ENCODE measurements around the gene VPS37C. TPM values are rescaled to one million over a fixed set of nuclear protein-coding genes. Genes with fewer than 3 reads are reported as not detected.
"Not testable (repeated sequence)": the region's sequence is repeated elsewhere in the genome, so short reads cannot be mapped to it uniquely, and the experiment has no call there.

Gene VPS37C
- total RNA-seq, 1 donor from 2014 or later: 14.3 TPM

- DNase-seq (no peak), ATAC-seq (ENCODE audit: poor library complexity) (no peak)
- intact Hi-C loops (cut with DNase I): no loop called here
Measured at GRCh38 chr11:61183645-61184044, 22.4 kb upstream of the VPS37C start.

DNA sequence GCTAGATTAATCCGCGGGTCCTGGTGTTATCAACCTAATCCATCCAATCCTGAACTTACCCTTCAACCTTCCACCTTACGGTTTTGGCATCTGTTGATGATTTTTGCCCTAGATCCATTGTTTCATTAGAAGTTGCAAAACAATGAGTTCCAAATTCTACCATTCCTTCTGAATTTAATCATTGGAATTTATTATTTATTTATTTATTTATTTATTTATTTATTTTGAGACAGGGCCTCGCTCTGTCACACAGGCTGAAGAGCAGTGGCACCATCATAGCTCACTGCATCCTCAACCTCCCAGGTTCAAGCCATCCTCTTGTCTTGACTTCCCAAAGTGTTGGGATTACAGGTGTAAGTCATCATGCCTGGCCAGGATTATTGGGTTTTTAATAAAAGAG, 20.3 kb upstream of the VPS37C start:
- intact Hi-C loops (cut with DNase I): no loop called here
- ATAC-seq (ENCODE audit: poor library complexity) (no peak), DNase-seq (no peak)

DNA sequence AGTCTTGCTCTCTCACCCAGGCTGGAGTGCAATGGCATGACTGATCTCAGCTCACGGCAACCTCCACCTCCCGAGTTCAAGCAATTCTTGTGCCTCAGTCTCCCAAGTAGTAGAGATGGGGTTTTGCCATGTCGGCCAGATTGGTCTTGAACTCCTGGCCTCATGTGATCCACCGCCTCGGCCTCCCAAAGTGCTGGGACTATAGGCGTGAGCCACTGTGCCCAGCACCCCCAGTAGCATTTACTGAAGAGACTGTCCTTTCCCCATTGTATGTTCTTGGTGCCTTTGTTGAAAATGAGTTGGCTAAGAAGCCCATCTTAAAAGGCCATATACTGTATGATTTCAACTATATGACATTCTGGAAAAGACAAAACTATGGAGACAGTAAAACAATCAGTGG, 19.0 kb upstream of the VPS37C start:
- ATAC-seq (ENCODE audit: poor library complexity); intact Hi-C loops (cut with DNase I); DNase-seq: not testable (repeated sequence)

GRCh38 chr11:61176446-61176845, 15.2 kb upstream of the VPS37C start:
- intact Hi-C loops (cut with DNase I): no loop called here
- DNase-seq (no peak), ATAC-seq (ENCODE audit: poor library complexity) (no peak)

DNA sequence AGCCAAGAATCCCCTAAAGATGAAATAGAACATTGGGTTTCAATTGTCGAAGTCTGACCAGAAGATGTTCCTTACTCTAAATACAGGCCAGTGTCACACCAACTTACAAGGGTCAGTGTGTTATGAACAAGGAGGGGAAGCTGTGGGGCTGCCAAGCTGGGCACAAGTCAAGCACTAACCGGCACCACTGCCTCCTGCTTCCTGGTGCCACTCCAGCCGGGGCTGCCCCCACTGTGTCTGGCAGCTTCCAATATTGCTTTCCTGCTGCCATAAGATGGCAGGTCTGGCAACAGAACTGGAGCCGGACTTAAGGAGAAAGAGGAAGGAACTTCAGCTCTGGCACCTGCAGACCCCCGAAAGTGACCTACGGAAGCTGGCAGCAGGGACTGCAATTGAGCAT, 13.7 kb upstream of the VPS37C start:
- no peak for DNase-seq

DNA sequence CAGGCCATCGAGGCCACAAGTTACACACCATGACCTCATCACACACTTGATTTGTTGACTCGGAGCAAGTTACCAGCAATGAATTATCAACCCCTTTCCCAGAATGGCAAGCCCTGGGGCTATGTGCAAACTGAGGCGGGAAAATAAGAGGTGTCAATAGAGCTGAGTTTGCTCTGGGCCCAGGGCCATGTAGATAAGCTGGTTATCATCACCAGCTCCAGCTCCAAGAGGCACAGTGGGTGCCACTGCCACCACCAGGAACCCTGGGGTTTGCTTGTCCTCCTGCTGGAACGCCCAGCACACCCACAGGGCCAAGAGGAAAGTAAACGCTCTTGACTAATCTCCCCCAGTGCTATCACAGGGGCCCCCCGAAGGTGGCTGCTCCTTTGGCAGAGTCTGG, 13.0 kb upstream of the VPS37C start:
- no peak for DNase-seq
- ATAC-seq (ENCODE audit: poor library complexity): no peak
- intact Hi-C loops (cut with DNase I): no loop called here

More for the DNA sequence above, 13.7 kb upstream of the VPS37C start:
- intact Hi-C loops (cut with DNase I): no loop called here
- ATAC-seq (ENCODE audit: poor library complexity): no peak

GRCh38 chr11:61173456-61173855, 12.2 kb upstream of the VPS37C start:
- no peak for ATAC-seq (ENCODE audit: poor library complexity)
- intact Hi-C loops (cut with DNase I): no loop called here

DNA sequence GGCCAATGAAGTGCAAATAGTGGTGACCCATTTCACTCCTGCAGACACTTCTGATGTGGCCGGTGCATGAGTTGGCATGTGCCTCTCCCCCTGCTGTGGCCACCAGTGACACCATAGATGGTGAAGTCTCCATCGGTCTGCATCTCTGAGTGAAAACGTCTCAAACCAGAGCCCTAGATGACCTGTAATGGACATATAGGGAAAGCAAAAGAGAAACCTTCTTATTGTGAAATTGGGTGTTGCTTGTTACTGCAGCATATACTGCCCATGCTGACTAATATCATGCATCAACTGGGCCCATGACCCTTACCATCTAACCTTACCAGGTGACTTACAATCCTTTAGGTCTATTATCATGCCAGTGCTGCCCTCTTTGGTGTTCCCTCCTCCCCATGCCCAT, 11.7 kb upstream of the VPS37C start:
- intact Hi-C loops (cut with DNase I): no loop called here
- ATAC-seq (ENCODE audit: poor library complexity) (no peak), DNase-seq (no peak)

More at GRCh38 chr11:61173456-61173855, 12.2 kb upstream of the VPS37C start:
- DNase-seq: no peak

GRCh38 chr11:61172356-61172755, 11.1 kb upstream of the VPS37C start:
- DNase-seq: no peak
- no peak for ATAC-seq (ENCODE audit: poor library complexity)
- intact Hi-C loops (cut with DNase I): no loop called here

DNA sequence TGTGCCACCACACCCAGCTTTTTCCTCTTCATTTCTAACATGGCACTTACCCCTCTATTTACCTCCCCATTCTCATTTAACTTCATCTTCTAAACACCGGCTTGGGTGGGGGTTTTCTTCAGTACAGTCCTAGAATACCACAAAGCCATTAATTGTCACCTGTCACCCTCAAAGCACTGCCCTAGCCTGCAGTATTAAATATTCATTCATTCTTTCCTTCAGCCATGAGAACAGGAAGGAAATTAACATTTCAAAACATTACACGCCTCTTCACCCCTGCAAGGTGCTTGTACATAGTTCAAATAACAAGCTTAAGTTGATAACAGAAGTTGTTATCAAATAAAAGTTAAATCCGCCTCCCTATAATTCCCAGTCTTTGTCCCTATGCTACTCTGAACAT, 10.7 kb upstream of the VPS37C start:
- DNase-seq (no peak), ATAC-seq (ENCODE audit: poor library complexity) (no peak)
- intact Hi-C loops (cut with DNase I): no loop called here

DNA sequence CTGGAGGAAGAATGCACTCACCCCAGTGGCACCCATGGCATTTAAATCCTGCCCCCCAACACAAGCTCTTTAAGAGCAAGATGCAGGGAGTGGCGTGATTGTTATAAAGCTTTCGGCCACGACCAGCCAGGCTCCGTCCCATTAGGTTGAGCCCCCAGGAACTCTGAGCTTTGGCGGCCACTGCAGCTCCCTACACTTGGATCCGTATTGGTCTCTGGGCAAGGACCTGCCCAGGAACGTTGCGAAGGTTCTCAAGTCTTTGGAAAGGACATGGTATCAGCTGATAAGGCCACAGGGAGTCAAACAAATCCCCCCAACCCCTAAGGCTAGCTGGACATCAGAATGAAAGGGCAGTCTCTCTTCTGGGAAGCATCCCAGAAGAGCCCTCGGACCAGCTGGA, 9.3 kb upstream of the VPS37C start:
- DNase-seq (no peak), ATAC-seq (ENCODE audit: poor library complexity) (no peak)
- intact Hi-C loops (cut with DNase I): no loop called here

GRCh38 chr11:61168800-61169199, 7.6 kb upstream of the VPS37C start:
- DNase-seq (no peak), ATAC-seq (ENCODE audit: poor library complexity) (no peak)
- intact Hi-C loops (cut with DNase I): no loop called here

DNA sequence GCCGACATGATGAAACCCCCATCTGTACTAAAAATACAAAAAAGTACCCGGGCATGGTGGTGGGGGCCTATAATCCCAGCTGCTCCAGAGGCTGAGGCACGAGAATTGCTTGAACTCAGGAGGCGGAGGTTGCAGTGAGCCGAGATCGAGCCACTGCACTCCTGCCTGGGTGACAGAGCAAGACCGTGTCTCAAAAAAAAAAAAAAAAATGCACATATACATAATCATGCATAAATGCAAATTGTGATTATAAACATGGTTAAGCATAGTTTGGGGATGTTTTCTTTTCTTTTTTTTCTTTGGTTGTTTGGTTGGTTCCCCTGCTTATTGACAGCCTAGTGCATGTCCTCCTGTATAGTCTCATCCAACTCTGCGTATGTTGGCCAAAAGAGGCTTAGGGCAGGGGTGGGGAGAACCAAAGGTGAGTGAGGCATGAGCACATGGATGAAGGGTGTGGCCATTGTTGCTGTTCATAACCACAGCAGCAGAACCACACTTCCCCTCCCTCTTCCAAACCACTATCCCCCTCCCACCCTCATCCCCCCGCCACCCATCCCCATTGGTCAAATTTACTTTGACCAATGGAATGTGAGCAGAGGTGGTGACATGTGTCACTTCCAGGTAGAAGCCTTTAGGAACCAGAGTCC, 6.9 kb upstream of the VPS37C start:
- DNase-seq (no peak), ATAC-seq (ENCODE audit: poor library complexity) (no peak)
- intact Hi-C loops (cut with DNase I): no loop called here

DNA sequence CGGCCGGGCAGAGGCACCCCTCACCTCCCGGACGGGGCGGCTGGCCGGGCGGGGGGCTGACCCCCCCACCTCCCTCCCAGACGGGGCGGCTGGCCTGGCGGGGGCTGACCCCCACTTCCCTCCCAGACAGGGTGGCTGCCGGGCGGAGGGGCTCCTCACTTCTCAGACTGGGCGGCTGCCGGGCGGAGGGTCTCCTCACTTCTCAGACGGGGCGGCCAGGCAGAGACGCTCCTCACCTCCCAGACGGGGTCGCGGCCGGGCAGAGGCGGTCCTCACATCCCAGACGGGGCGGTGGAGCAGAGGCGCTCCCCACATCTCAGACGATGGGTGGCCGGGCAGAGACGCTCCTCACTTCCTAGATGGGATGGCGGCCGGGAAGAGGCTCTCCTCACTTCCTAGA, 5.1 kb upstream of the VPS37C start:
- DNase-seq; ATAC-seq (ENCODE audit: poor library complexity); intact Hi-C loops (cut with DNase I): not testable (repeated sequence)

- DNase-seq; ATAC-seq (ENCODE audit: poor library complexity); intact Hi-C loops (cut with DNase I): not testable (repeated sequence)
Measured at GRCh38 chr11:61165785-61166184, 4.6 kb upstream of the VPS37C start.

DNA sequence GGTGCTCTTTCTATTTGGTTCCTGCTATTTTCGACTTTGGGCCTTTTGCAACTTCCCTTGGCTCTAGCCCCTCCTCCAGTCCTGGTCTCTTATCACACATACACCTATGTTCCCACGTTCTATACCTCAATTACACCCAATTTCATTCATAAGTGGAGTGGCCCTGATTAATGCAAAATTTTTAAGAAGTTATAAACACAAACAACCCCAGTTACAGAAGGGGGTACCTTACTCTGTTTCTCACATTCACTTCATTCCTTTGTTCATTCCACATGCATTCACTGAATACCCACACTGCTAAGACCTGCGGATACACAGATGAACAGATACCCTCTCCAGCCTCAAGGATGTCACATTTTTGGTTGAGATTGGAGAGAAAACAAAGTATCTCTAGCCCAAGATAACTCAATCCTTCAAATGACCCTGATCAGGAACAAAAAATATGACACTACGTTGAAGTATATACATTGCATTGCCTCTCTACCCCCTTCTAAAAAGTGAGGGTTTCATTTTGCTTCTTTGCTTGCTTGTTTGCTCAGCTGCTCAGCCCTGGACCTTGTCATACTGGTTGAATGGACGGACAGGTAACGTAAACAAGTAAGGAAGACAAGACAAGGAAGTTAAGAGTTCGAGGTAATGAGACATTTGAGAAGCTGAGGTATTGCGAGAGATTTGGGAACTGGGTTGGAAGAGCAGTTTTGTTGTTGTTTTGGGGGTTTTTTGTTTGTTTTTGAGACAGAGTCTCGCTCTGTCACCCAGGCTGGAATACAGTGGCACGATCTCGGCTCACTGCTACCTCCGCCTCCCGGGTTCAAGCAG, 3.6 kb upstream of the VPS37C start:
- ATAC-seq (ENCODE audit: poor library complexity) (no peak), DNase-seq (no peak)
- intact Hi-C loops (cut with DNase I): no loop called here

GRCh38 chr11:61163714-61164605, 2.7 kb upstream of the VPS37C start:
- DNase-seq: no peak
- ATAC-seq (ENCODE audit: poor library complexity): no peak
- intact Hi-C loops (cut with DNase I): no loop called here

GRCh38 chr11:61163021-61163420, 1.8 kb upstream of the VPS37C start:
- ATAC-seq (ENCODE audit: poor library complexity) (no peak), DNase-seq (no peak)
- intact Hi-C loops (cut with DNase I): no loop called here

All from Right ventricle myocardium superior (tissue), 1 donor.